Heart right ventricle (tissue), 16 donors: Measurements from ENCODE around the gene SETBP1. TPM values are rescaled to one million over a fixed set of nuclear protein-coding genes. Genes with fewer than 3 reads are reported as not detected.

Experiments
- ATAC-seq, 8 donors: fragments of 200-7000 bp; cut with Tn5 transposase; one replicate each; pipeline ENCODE4 v1.9.1; 2020; ENCODE audit warnings: mild to moderate bottlenecking in 8 of 8, moderate library complexity in 8 of 8, moderate number of reproducible peaks in 1 of 8
- DNase-seq, 2 donors: peaks; one replicate each; pipeline ENCODE4 v3.0.0-alpha.2; 2020
- H3K27ac ChIP-seq, 10 donors: fragments of 200-600 bp; sonication (generic) in 2 of 10; one replicate each; pipeline versions ENCODE4 v1.5.0 to v1.8.0; 2020 to 2022; ENCODE audit warnings: mild to moderate bottlenecking in 3 of 10
- H3K27me3 ChIP-seq, 7 donors: fragments of 200-600 bp; one replicate each; pipeline ENCODE4 v1.8.0; 2021 to 2022; ENCODE audit warnings: mild to moderate bottlenecking in 2 of 7
- H3K36me3 ChIP-seq, 9 donors: fragments of 200-600 bp; sonication (generic) in 1 of 9; one replicate each; pipeline versions ENCODE4 v1.5.0 to v1.8.0; 2020 to 2022; ENCODE audit warnings: mild to moderate bottlenecking in 2 of 9
- H3K4me1 ChIP-seq, 9 donors: fragments of 200-600 bp; sonication (generic) in 1 of 9; one replicate each; pipeline versions ENCODE4 v1.5.0 to v1.8.0; 2020 to 2022; ENCODE audit warnings: mild to moderate bottlenecking in 4 of 9
- H3K4me3 ChIP-seq, 10 donors: fragments of 200-600 bp; sonication (generic) in 2 of 10; one replicate each; pipeline versions ENCODE4 v1.5.0 to v1.8.0; 2020 to 2022; ENCODE audit warnings: mild to moderate bottlenecking in 7 of 10, moderate library complexity in 2 of 10
- H3K9me3 ChIP-seq, 11 donors: fragments of 200-600 bp in 10 of 11; sonication (generic) in 2 of 11; one replicate each; pipeline versions ENCODE4 v1.5.0 to v1.8.0; 2013 to 2022; ENCODE audit warnings: mild to moderate bottlenecking in 2 of 11, control low read depth in 1 of 11, moderate library complexity in 1 of 11
- CTCF ChIP-seq, 9 donors: fragments of 200-600 bp; sonication (generic) in 2 of 9; IDR thresholded peaks; one replicate each; pipeline versions ENCODE4 v1.5.0 to v1.8.0; 2021 to 2022; ENCODE audit warnings: antibody characterized with exemption in 9 of 9, mild to moderate bottlenecking in 5 of 9, moderate library complexity in 1 of 9
- WGBS, 2 donors: extraction: QIAGEN DNeasy Blood & Tissue Kit; methylation state at CpG; one replicate each; pipeline ENCODE4 v1.1.7; 2013; ENCODE audit warnings: inconsistent platforms in 1 of 2; 5-methylcytosine and 5-hydroxymethylcytosine counted together
- intact Hi-C, 10 donors: fragments of 100-400 bp; cut with DNase I; formaldehyde crosslinking; loops; one replicate each; pipeline versions ENCODE4 v1.11.1 to v1.14.2; 2022
- polyA plus RNA-seq, 2 donors: library from polyadenylated mRNA; stranded (reverse); fragments of 200-250 nt; gene quantifications; one replicate each; pipeline ENCODE4 v1.2.3, GENCODE V29; 2013
- total RNA-seq, 10 donors: library from RNA; stranded (reverse); fragmentation: NEBNext Ultra II Directional in 3 of 10; extraction: Animal tissue kit (Norgen Biotek cat#: 25700) in 3 of 10; gene quantifications; one replicate each; pipeline versions ENCODE4 v1.2.1 to v1.2.4, GENCODE V29; 2021 to 2023
- donor health status: Arrhythmogenic right ventricular cardiomyopathy.
- donor health status: ischemic (EF 13 %, LVEDD 7.1; RV severe dilation, severe dysfunction).
- donor health status: healthy with polysubstance abuse.
- donor health status: DM: no; HTN: yes; CAD: no.
- donor health status: DM: no; HTN: no; CAD: no.
- donor health status: ischemic (EF 25% LVEDD 6.9; RV normal size, moderate dysfunction).
- donor health status: ischemic (EF 25% LVEDD 5.7; RV mildly dilated, moderate dysfunction).
- donor health status: healthy.
- donor health status: DM: yes; HTN: yes; CAD: no.
- donor health status: Ischemic cardiomyopathy.
- donor health status: ischemic (EF 35%, LVEDD 5.7; RV mildly dilated, moderate dysfunction).
- donor health status: nonischemic (EF 11% LVEDD 7.7; RV severe dilation, severe dysfunction).
- donor health status: DM: yes; HTN: yes; CAD: no.
- donor health status: PGD.
- donor health status: ischemic (EF 29% LVEDD 5.4; RV normal size, mild dysfunction).
- donor health status: nonischemic (EF 23%, LVEDD 6.1; RV moderate dilation, normal function).

SETBP1 gene
- total and polyA plus RNA-seq, 12 donors = 0.71 to 12.2 (median 6.1) TPM

GRCh38 chr18:44730803-44731529, 50.3 kb downstream of the SETBP1 start:
- TF ChIP-seq CTCF (IDR thresholded peaks at IDR 0.05) = no peak
- Histone ChIP-seq H3K4me1 (peaks cover 0 to 57% (median 9%) of the 10 kb centered on the region in 9 donors), H3K9me3 (no peaks in the 10 kb centered on the region), H3K27ac (no peak overlapping the region), H3K27me3 (peaks cover 0 to 72% (median 0%) of the 10 kb centered on the region in 7 donors), H3K4me3 (no peak overlapping the region), H3K36me3 (no peaks in the 10 kb centered on the region)
- 94 to 97% methylated on average over 7 of the region's 7 CpGs for WGBS, 2 donors
- intact Hi-C loops = no loop called here
- DNase-seq (no peak), ATAC-seq (no peak)

- H3K27ac ChIP-seq = no peak overlapping the region
- ATAC-seq (no peak), DNase-seq (no peak)
- intact Hi-C loops = no loop called here
- H3K9me3 ChIP-seq = no peaks in the 10 kb centered on the region
- H3K27me3 ChIP-seq = peaks cover 0 to 72% (median 0%) of the 10 kb centered on the region in 7 donors
- no peak overlapping the region for H3K4me3 ChIP-seq
- H3K36me3 ChIP-seq = no peaks in the 10 kb centered on the region
- peaks cover 0 to 50% (median 4%) of the 10 kb centered on the region in 9 donors for H3K4me1 ChIP-seq
- TF ChIP-seq CTCF (IDR thresholded peaks at IDR 0.05) = no peak
- 90% methylated on average over 9 of the region's 9 CpGs for WGBS, 2 donors
Measured at GRCh38 chr18:44731530-44732237, 51.0 kb downstream of the SETBP1 start.

- Histone ChIP-seq H3K27ac (no peak overlapping the region), H3K36me3 (no peaks in the 10 kb centered on the region), H3K9me3 (no peaks in the 10 kb centered on the region), H3K4me3 (no peak overlapping the region), H3K4me1 (peaks cover 0 to 47% (median 5%) of the 10 kb centered on the region in 9 donors), H3K27me3 (peaks cover 0 to 74% (median 0%) of the 10 kb centered on the region in 7 donors)
- DNase-seq (no peak), ATAC-seq (no peak)
- 95 to 97% methylated on average over 9 of the region's 9 CpGs for WGBS, 2 donors
- TF ChIP-seq CTCF (IDR thresholded peaks at IDR 0.05) = no peak
- intact Hi-C loops = no loop called here
Measured at GRCh38 chr18:44732238-44732563, 51.5 kb downstream of the SETBP1 start.

- intact Hi-C loops = no loop called here
- Histone ChIP-seq H3K4me3 (no peak overlapping the region), H3K4me1 (peaks cover 0 to 47% (median 7%) of the 10 kb centered on the region in 9 donors), H3K36me3 (no peaks in the 10 kb centered on the region), H3K9me3 (no peaks in the 10 kb centered on the region), H3K27me3 (peaks cover 0 to 74% (median 0%) of the 10 kb centered on the region in 7 donors), H3K27ac (peak overlapping the region in 1 of 10 donors; percentile 6)
- 91 to 94% methylated on average over 5 of the region's 5 CpGs for WGBS, 2 donors
- no peak for TF ChIP-seq CTCF (IDR thresholded peaks at IDR 0.05)
- DNase-seq = no peak
- no peak for ATAC-seq
Measured at GRCh38 chr18:44732599-44732998, 51.9 kb downstream of the SETBP1 start.
